DMS53 treated with DMSO at 0.1 percent for 48 hours (cell line): Measurements from ENCODE around the gene DENND6B.

Experiments used
- DNase-seq: peaks from one replicate; lab custom pipeline; 2025; ENCODE audit not compliant: unreplicated experiment; lab: John Stamatoyannopoulos, UW

The DENND6B gene

GRCh38 chr22:50260801-50261614, 65.8 kb downstream of the DENND6B start:
- no peak for DNase-seq

- DNase-seq = no peak
Measured at GRCh38 chr22:50260434-50260800, 66.4 kb downstream of the DENND6B start.

- DNase-seq = no peak
Measured at GRCh38 chr22:50259302-50259701, 67.5 kb downstream of the DENND6B start.
